DMS114 treated with DMSO at 0.1 percent for 48 hours (cell line): ENCODE results near the gene SRGAP2.
"Not testable (repeated sequence)": the region's sequence is repeated elsewhere in the genome, so short reads cannot be mapped to it uniquely, and the experiment has no call there.

Experiments
- DNase-seq: peaks from one replicate; lab custom pipeline; 2025; ENCODE audit not compliant: unreplicated experiment; lab: John Stamatoyannopoulos, UW

SRGAP2 gene

DNA sequence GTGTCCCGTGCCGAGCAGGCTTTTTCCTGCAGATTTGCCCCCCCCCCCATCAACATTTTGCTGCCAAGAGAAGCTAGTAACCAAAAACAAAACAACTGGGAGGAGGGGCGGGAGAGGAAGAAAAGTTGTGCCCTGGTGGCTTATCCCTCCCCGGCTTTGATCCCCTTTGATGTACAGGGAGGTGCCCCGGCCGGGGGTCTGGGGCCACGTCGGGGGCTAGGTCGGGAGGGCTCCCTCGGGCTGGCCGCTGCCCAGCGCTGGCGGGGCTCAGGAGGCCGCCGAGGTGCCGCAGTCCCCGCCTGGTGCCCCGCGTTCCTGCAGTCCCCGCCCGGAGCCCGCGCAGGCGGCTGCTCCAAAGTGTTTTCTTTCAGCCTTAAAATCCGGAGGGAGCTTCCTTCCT lies 1.5 kb downstream of the SRGAP2 start:
- DNase-seq, result not testable (repeated sequence)

DNA sequence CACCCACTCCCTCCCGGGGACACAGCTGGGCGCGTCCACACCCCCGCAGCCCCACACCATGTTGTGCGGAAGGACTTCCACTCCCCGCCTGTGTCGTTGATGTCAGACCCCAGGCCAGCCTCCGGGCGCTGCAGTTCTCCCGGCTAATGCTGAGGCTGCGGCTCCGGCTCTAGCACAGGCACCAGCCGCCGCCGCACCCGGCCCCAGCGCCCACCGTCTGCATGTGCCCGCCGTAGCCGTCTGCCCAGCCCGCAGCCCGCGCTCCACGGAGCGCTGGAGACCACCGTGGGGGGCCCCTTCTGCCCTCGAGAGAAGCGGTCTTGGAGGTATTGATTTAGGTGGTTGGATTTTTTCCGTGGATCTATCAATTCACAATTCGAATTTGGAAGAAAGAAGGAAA lies 2.2 kb downstream of the SRGAP2 start:
- DNase-seq, result not testable (repeated sequence)

- DNase-seq, result not testable (repeated sequence)
Observed at GRCh38 chr1:206210802-206211201, 7.5 kb downstream of the SRGAP2 start.

DNA sequence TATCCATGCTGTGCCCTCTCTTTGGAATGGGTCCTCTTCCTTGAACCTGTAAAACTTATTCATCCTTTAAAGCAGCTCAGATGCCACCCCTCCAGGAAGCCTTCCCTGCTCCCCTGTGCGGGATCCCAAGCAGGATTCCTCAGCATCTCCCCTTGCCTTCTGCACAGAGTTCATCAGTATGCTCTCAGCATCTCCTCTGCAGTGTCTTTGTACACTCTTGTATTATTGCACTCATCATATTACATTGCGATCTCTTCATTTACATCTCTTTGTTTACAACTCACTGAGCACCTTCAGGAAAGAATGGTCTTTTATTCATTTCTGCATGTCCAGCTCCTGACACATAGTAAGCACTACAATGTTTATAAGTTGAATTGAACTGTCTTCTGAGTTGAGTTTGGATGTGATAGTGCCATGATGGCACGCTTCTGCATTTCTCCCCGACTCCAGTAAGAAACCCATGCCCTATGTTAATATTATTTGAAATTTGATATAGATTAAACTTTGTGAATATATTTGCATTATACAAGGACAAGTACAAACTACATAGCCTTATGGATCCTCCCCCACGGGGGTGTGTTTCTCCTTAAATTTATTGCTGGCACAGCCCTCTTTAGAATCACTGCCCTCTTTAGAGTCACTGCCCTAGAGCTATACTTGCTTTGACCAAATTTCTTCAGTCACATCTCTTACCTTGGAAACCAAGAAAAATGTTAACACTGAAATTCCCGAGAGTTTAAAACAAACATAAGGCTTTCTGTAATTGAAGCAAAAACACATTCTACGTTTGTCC lies 12.5 kb downstream of the SRGAP2 start:
- DNase-seq, result not testable (repeated sequence)

GRCh38 chr1:206218285-206218684 lies 14.9 kb downstream of the SRGAP2 start:
- not testable (repeated sequence) for DNase-seq

DNA sequence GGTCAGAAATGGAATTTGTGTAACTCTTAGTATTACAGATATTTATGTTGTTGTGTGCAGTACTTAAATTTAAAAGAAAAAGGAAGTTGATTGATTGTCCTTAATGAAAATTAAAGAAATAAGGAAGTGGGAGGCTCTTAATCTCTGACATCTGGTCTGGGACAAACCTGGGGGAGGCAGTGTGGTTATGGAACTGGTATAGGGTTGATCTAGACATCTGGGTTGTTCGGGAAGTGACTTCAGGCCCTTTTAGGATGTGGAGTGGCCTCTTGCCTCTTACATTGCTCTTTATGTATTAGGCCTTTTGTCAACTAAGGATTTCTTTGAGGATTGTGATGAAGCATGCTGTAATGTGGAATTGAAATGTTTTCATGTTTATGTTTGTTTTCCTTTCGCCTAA lies 15.4 kb downstream of the SRGAP2 start:
- not testable (repeated sequence) for DNase-seq

DNA sequence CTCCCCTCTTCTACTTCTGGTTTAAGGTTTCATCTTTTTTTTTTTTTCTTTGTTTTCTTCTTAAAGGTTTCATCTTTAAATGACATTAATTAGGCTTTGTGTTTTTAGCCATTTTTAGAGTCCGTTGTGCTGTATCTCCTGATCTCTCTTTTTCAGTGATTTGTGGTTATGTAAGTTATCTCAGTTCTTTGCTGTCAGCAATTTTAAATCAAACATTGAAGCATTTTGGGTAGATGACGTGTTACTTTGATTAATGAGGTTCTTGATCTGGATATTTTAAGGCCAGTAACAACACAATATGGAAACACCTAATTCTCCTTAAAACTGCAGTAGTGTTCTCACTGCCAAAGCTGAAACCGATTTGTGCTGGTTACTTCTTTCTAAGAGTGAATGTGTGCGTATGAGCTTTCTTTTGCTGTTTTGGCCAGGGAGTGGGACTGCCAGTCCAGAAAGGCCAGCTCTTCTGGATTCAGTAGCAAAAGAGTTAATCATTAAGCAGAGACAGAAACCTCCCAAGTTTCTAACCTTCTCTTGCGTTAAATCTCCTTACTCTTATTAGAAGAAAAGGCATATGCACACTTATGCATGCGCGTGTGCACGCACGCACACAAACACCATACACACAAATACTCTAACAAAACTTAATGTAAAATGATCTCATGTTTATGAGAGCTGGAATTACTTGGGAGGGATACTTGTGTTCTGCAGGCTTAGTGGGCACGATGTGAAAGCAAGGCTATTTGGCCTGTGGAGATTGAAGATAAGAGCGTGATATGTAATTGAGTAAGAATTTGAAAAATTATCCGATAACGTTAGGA lies 16.4 kb downstream of the SRGAP2 start:
- not testable (repeated sequence) for DNase-seq

GRCh38 chr1:206220332-206221000 lies 17.1 kb downstream of the SRGAP2 start:
- not testable (repeated sequence) for DNase-seq

- not testable (repeated sequence) for DNase-seq
Observed at GRCh38 chr1:206221585-206221984, 18.2 kb downstream of the SRGAP2 start.

DNA sequence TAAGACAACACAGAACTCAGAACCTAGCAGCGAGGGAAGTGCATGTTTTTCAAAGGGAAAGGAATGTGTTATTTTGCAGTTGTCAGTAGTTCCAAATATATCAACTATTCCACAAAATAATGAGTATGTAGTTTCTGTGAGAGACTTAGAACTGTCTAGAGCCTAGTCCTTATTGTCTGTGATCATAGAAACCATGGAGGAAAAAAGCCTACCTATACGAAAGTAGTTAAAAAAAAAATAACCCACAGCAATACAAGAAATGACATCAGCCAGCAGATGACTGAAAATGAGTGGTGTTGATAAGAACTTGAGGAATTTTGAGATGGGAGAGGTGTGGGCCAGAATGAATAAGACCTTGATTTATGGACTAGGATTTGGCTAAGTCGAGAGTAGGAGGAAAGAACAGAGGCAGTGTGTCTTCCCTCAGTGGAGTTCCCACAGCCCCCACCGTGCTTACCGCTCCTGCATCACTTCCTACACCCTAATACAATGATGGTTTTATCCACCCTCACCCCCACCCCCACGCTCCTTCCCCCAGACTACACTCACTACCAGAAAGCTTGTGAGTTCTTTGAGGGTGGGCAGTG lies 20.9 kb downstream of the SRGAP2 start:
- DNase-seq, result not testable (repeated sequence)

GRCh38 chr1:206225386-206225785 lies 22.0 kb downstream of the SRGAP2 start:
- DNase-seq, result not testable (repeated sequence)

- not testable (repeated sequence) for DNase-seq
Observed at GRCh38 chr1:206226886-206227285, 23.5 kb downstream of the SRGAP2 start.

GRCh38 chr1:206229286-206229685 lies 25.9 kb downstream of the SRGAP2 start:
- DNase-seq, result not testable (repeated sequence)

DNA sequence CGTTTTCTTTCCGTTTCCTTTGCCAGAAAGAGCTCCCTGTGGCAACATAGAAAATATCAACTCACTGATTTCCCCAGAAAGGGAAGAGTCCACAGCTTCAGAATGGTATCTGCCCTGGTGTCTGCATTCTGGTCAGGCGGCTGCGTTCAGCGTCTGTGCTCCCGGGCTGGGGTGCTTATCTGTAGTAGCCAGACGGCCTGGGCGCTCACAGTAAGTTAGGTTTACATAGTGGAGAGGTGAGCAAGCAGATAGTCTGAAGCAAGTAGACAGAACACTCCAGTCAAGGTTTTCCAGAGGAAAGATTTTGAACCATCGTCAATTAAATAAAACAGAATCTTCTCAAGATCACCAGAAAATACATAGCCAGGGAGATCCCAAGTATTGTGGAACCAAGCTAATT lies 28.6 kb downstream of the SRGAP2 start:
- not testable (repeated sequence) for DNase-seq

DNA sequence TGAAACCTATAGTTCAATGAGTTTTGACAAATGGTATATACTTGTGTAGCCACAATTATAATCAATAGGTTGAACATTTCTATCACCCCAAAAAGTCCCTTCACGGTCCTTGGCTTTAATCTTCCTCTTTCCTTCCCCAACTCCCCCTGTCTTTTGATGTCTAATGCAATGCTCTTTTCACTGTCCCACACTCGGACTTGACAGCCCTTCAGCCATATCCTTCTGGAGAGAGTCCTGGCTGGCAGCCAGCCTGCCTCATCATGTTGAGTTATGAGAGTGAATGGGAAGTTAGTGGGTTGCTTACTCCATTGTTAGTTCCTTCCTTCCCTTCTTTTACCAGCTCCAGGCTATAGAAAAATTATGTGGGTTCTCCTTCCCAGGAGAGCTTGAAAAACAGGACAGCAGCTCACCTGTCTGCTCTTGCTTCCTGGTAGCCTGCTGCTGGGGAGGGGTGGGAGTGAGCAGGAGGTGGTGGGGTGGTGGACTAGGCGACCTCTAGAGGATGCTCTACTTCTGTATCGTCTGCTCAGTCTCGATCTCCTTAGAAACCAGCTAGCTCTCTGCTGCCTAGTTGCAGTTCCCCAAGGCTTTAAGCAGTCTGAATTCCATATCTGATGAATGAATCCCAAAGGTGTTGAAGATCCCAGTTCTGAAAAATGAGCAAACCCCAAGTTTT lies 29.8 kb downstream of the SRGAP2 start:
- DNase-seq, result not testable (repeated sequence)

DNA sequence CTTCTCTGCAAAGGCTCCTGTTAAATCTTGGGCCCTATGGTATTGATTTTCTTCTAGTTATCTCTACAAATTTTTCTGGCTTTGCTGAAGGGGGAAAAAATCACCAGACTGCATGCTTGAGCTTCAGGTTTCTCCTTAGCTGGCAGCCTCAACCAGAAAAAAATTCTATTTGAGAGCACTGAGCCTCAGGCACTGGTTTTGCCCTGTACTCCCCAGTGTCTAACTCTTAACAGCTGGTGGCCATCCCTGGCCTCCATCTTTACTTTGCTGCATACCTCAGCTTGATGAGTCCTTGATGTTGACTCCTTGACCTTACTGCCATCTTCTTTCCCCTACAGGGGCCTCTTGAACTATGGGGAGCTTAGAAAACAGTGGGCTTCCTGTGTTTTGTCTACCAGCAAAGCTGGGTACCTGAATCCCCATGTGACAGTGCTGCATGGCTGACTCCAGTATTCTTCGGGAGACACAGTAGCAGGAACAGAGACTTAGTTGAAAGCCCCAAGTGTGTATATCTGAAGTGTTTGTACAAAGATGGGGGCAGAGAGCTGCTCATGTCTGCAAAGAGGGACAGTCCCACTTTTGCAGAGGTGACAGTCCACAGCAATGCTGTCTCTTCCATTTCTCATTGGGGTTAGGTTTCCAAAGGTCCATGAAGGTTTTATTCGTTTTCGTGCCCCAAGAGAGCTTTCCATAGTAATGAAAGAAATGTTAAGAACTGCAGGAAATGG lies 31.0 kb downstream of the SRGAP2 start:
- not testable (repeated sequence) for DNase-seq

GRCh38 chr1:206235190-206235589 lies 31.8 kb downstream of the SRGAP2 start:
- not testable (repeated sequence) for DNase-seq

DNA sequence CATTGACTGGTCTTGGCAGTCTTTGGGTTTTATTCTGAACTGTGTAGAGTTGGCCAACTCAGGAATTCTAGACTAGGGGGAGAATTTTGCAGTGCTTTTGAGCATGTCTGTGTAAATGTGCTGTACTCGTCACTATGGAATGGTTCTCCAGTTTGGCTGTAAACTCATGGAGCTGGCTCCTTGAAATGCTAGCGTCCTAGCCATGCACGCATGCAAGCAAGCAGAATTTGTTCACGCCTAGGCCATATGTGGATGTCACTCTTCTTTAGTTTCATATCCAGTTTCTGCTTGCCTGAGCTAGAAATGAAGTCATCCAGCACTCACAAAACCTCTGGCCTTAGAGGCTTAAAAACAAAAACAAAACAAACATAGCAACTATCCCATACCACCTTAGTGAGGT lies 36.9 kb downstream of the SRGAP2 start:
- DNase-seq, result not testable (repeated sequence)

DNA sequence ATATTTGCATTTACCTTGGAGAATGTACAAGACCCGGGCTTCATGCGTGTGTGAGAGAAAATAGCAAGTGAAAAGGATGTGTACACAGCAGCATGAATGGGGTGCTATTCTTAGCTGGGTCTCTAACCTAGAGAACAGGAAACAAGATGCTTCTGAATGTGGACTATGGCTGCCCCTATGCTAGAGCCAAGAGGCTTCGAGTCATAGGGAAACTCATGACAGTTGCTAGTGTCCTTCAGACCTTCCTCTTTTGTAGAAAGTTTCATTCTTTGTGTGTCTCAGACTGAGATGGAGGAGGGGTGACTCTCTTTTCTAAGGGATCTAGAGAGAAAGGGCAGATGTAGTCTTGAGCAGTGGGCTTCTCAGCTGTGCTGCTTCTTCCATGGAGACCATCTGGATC lies 40.0 kb downstream of the SRGAP2 start:
- DNase-seq, result not testable (repeated sequence)

DNA sequence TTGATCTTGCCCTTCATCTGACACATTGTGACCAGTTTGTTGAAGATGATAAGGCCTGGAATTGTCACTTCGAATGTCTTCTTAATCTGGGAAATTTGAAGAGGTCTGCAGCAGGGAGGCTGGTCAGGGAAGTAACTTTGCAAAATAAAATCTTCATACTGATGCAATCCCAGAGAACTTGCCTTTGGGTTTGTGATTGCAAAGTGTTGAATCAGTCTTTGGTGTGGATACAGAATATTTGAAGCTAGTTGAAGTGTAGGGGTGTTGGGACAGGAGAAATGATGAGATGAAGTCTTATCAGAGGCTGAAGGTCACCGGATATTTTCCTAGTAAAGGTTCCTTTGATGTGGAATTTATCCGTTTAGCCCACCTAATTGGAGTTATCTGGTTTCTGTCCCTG lies 42.1 kb downstream of the SRGAP2 start:
- not testable (repeated sequence) for DNase-seq
